Medulla oblongata (tissue), 1 donor: Measurements from ENCODE around the gene SIRPB2.

Experiments used
- DNase-seq: peaks from one replicate; pipeline ENCODE4 v3.0.0-alpha.2; 2015; ENCODE audit errors: extremely low spot score

SIRPB2 gene

DNA sequence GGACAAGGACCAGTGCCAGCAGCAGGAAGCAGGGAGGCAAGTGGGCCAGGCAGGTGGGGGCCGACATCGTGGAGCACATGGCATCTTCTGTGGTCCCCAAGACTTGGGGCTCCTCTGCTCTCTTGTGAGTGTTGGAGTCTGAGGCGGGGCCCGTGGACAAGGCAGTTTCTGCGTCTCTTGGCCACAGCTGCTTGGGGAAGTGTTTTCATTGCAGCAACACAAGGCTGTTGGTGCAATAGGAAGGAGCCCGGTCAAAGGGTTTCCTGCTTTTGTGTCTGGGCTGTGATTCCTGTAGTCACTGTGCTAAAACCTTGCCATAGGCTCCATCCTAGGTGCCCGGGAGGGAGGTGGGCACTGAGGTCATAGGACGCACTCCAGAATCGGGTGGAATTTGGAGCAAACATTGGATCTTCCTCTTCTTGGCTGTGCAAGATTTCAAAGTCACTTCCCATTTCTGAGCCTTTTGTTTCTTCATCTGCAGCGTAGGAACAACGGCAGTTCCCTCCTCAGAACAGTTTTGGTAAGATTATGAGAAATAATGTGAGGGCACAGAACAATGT is at the start of gene SIRPB2:
SIRPB2 (minus strand) TSS at position 140 of the 560 bp plus-strand sequence; CDS start at position 79, 61 bp downstream.
- peak; percentile 57 for DNase-seq

DNA sequence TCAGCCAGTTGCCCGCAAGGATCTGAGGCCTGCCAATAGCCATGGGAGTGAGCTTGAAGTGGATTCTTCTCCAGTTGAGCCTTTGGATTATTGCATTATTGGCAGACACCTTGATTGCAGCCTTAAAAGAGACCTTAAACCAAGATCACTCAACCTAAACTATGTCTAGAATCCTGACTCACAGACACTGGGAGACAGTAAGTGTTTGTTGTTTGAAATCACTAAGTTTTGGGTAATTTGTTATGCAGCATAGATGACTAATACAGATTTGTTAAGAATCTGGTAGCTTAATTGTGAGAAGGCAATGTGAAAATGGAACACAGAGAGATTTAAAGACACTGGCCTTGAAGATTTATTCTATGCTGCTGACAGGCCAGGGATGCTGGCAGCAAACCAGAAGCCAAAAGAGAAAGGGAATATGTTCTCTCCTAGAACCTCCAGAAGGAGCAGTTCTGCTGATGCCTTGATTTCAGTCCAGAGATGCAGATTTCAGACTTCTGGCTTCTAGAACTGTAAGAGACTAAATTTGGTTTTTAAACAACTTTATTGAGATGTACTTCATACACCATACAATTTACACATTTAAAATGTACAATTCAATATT is 48.7 kb upstream of the SIRPB2 start:
- DNase-seq: no peak

DNA sequence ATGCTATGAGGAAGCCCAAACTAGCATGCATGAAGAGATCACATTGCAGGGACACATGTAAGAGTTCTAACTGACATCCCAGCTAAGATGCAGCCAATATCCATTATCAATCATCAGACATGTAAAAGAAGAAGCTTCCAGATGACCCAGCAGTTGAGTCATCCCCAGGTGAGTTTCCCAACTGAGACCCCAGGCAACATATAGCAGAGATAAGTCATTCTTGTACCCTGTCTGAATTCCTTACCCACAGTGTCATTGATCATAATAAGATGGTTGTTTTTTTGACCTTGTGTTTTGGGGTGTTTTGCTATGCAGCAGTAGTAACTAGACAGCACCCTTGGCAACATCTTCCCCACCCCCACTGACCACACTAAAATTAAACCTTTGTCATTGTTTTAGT is 47.4 kb upstream of the SIRPB2 start:
- DNase-seq: no peak

DNA sequence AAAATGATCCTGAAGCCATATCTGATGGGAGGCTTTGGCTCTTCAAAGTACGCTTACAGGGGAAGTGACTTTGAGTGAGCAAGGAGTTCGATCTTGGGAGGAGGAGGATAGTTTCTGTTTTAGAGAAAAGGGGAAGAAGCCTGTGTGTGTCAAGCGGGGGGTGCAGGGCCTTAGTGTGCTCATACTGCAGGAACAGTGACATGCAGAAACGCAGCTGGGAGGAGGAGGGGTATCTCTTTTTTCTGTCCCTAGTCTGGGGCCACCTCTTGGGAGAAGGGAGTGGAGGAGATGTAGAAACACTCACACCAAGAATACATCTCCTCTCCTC is 46.5 kb upstream of the SIRPB2 start:
- peak; percentile 80 for DNase-seq

DNA sequence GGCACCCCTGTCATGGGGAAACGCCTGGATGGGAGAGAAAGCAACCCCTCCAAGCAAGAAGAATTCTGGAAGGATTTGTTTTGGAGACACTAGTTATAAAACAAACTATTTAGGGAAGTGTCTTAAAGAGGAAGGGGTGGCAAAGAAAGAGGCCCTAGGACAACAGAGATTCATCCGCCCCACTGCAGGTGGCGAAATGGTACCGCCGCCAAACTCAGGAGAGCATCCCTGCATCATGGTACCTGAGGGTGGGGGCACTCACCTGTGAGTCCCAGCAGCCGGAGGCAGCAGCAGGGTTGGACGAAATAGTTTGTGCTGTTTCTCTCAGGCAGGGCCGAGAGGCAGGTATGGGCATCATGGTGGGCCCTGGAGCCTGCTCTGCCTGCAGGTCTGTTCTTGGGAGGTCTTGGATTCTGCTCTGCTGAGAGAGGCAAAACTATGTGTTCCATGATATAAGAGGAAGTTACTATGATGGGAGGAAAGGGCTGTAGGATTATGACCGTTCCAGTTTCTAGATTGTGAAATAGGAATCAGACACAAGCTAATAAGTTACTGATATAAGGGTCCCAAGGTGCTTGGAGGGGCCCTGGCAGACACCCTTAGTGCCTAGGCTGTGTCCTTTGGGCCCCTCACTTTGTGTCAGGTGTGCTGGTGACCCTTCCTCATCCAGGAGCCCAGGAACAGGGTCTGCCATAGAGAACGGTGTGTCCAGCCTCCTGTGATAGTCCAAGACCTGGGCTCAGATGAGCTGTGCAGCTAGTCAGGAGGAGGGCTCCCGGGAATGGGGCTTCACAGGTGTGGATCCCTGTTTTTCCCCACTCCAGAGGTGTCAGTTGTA is 45.9 kb upstream of the SIRPB2 start:
- DNase-seq: no peak

DNA sequence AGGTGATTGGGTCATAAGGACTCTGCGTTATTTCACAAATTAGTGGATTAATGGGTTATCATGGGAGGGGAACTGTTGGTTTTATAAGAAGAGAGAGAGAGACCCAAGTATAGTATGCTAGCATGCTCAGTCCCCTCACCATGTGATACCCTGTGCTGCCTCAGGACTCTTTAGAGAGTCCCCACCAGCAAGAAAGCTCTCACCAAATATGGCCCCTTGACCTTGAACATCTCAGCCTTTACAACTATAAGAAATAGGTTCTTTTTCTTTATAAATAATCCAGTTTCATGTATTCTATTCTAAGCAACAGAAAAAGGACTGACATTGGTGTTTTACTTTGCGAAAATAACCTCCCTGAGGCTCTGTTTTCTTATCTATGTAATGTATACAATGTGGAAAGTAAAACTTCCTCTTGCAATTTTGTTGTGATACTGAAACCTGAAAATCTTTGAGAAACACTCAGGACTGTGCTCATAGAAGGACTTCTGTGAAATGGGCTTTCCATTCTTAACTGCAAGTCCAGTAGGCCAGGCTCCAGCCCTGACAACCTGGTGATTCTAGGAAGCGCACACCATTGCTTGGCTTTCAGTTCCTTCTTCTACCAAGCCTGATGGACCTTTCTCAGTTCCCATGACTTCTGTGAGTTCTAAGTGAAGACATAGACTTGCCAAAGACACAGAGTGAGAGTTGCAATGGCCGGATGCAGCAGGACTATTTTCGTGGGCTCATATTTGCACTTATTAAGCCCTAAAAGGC is 44.4 kb upstream of the SIRPB2 start:
- DNase-seq: peak; percentile 79

DNA sequence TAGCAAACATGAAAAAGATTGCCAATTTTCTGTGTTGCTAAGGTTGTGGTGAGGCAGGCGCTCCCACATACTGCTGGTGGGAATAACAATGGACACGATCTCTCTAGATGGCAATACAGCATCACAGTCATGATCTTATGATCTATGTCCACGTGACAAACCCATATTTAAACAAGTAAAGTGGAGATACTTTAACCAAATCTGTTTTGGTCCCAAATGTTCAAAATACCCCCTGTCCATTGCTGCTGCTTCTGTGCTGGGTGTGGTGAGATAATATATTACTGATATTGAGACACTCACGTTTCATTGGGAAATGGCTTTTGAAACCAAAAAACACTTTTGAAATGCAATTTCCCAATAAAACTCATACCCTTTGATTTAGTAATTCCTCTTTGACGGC is 43.3 kb upstream of the SIRPB2 start:
- no peak for DNase-seq

DNA sequence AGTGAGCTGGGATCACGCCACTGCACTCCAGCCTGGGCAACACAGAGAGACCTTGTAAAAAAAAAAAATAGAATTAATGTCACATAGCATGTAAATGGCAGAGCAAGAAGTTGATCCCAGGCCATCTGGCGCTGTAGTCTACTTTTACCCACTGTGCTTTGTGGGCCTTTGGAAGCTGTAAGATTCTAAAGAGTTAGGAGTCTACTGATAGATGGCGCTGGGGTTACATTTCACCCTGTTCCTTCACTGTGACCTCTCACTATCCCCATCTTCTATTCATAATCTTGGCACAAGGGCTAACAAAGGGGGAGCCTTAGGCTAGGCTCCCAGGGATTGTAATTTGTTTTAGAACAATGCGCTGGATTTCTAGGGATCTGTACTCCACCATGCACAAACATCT is 41.8 kb upstream of the SIRPB2 start:
- DNase-seq: peak; percentile 41

DNA sequence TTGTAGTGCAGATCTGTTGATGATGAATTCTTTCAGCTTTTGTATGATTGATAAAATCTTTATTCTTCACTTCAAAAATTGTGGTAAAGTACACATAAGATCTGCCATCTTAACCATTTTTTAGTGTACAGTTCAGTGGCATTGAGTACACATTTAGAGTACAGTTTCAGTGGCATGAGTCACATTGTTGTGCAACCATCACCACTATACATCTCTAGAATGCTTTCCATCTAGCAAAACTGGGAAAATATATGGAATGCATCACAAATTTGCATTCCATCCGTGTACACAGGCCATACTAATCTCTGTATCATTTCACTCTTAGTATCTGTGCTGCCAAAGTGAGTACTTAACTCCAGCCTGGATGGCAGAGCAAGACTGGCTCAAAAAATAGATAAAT is 37.6 kb upstream of the SIRPB2 start:
- DNase-seq: no peak

DNA sequence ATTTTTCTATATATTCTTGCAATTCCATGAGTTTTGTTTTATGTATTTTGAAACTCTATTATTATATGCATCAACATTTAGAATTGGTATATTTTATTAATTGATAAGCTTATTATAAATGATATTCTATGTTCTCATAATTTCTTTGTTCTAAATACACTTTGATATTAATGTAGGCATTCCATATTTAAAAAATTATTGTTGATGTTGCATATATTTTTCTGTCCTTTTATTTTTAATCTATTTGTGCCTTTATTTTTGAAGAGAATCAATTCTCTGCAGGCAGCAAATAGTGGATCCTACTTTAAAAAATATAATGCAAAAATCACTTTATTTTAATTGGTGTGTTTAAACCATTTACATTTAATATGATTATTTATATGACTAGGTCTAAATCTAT is 36.7 kb upstream of the SIRPB2 start:
- no peak for DNase-seq

DNA sequence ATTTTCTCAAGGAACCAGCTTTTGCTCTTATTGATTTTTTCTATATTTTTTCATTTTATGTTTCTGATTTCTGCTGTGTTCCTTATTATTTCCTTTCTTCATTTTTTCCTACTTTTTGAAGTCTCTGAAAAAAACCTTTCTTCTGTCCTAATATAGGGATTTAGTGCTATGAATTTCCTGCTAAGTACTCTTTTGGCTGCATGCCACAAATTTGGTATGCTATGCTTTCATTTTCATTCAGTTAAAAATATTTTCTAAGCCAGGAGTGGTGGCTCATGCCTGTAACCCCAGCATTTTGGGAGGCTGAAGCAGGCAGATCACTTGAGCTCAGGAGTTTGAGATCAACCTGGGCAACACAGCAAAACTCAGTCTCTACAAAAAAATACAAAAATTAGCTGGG is 35.7 kb upstream of the SIRPB2 start:
- no peak for DNase-seq

DNA sequence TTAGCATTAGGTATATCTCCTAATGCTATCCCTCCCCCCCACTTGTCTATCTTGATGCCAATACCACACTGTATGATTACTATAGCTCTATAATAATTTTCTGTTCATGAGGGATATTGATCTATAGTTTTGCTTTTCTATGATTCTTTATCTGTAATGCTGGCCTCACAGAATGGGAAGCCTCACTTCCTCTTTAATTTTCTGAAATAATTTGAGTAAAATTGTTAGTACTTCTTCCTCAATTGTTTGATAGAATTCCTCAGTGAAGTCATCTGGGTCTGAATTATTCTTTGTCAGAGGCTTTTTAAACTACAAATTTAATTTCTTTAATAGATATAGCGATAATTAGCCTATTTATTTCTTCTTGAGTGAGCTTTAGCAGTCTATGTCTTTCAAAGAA is 35.1 kb upstream of the SIRPB2 start:
- no peak for DNase-seq

DNA sequence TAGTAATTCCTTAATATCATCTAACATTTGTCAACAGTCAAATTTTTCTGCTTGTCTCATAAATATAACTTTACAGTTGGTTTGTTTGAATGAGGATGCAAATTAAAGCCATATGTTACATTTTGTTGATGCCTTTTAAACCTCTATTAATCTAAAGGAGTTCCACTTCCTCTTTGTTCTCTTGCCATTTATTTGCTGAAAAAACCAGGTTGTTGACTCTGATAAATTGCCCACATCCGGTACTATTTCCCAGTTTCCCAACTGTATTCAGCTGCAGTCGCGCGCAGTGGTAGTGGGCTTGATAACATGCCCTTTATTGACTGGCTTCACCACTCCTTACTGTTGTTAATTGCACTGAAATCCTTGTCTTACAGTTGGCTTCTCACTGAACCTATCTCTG is 32.8 kb upstream of the SIRPB2 start:
- DNase-seq: no peak

DNA sequence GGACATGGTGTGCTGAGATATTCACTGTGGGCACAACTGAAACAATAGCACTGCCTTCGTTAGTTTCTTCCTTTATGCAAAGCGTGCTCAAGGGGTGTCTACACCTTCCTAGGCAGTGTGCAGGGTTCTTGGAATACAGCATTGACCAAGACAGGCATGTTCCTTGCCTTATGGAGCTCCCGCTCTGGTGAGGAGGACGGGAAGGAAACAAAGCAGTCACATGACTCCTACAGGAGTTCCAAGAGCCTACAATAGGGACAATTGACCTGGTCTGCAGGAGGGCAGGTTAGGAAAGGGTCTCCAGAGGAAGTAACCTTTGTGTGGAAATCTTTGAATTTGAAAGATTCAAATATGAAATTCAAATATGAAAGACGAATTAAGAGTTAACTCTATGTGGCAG is 25.8 kb upstream of the SIRPB2 start:
- DNase-seq: no peak

DNA sequence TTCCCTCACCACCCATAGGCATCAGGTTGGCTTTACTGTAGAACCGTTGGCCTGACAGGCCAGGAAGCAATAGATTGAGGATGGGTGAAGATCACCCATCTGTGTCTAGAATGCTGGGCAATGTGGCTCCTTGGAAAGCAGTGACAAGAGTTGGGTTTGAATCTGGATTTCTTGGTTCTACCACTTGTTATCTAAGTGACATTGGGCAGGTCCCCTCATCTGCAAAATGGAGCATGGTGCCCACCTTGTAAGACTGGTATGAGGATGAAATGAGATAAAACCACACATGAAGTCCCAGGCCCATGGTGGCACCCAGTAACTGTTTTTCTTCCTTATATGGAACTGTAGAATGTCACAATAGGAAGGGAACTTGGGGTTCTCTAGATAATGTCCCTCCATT is 22.6 kb upstream of the SIRPB2 start:
- DNase-seq: no peak

DNA sequence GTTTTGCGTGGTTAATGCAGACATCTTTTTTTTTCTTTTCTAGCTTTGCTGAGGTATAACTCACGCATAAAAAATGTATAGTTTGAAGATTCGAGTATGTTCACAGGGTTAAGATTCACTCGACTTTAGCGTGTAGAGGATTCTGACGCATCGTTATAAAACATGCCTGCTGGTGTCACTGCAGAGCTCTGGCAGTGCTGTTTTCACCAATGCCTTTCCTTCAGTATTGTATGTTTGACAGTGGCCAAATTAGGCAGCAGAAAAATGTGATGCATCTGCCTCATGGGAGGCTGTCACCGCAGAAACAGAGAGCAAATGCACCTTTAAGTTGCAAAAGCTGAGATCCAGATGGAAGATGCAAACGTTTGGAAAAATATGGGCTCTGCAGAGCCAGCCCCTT is 18.0 kb upstream of the SIRPB2 start:
- DNase-seq: peak; percentile 59

DNA sequence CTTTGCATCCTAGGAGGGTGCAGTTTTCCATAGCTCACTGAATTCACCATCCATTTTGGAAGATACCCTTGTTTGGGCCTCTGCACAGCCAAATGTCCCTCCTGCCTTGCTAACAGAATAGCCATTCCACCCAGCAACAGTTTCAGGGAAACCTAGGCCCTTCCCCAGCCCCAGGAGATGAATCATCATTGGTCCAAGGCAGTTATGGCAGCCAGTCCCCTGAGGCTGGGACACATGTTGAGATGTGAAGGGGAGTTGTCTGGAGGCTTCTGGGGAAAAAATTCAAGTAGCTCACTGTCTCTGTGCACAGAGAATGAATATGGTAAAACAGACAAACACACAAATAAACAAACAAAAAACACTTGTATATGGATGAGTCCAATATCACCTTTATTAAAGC is 17.4 kb upstream of the SIRPB2 start:
- DNase-seq: no peak

DNA sequence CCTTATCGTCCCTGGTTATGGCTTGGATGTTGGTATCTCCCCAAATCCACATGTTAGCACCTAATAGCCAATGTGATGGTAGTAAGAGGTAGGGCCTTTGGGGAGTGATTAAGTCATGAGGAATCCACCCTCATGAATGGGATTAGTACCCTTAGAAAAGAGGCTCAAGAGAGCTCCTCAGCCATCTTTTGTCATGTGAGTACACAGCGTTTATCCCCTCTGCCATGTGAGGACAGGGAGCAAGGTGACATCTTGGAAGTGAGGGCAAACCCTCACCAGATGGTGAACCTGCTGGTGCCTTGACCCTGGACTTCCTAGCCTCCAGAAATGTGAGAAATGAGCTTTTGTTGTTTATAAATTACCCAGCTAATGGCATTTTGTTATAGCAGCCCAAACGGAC is 16.1 kb upstream of the SIRPB2 start:
- DNase-seq: no peak

DNA sequence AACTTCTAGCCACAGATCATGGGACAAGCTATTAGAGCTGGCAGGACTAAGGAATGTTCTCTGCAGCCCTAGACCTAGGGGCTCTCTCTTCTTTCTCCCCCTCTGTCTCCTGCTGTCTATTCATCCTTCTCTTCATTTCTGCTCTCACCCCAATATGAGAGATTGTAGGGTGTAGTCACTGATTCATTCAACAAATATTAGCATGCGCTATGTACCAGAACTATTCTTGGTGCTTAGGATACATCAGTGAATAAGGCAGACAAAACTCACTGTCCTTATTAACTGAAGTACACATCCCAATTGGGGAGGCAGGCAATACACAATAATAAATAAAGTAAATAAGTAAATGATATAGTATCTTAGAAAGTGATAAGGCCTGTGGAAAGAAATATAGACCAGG is 14.7 kb upstream of the SIRPB2 start:
- DNase-seq: no peak

DNA sequence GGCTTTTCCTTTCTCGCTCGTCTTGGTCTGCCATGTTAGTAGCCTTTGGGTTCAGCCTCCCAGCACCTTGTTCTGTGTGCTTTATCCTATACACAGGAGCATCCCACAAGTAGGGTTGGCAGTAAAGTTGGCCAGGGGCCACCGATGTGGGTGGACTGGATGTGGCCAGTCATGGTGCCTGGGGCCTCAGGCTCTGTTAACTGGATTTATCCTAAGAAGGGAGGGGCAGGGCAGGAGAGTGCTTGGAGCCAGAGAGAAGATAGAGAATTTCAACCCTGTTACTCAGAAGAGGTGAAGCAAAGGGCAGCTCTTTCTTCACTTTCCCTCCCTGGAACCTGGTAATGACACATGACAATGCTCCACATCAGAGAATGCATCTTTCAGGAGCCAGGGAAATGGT is 14.1 kb upstream of the SIRPB2 start:
- no peak for DNase-seq

DNA sequence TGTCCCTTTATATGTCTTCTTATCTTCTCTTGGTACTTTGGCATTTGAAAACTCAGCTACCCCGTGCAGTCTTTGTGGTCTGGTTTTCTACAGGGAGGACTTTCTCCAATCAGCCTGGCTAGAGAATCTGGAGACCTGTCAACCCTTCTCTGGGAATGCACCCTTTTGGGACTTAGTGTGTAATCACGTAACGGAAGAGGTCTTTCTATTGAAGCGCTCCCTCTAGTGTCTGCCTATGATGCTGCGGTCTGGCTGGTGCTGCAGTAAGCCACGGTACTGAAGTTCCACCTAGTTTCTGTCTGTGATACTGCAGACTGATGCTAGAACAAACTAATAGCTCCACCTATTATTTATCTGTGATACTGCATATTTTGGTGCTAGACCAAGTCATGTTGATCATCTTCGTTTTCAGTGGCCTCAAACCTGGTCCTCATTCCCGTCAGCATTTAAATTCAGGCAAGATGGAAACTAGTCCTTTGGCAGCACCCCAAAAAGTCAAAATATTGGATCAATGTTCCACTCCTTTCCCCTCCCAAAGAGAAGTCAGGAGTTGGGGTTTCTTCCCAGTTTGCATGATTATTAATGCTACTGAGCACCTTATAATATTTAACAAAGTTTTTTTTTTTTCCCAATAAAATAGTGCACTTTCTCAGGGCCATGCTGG is 12.5 kb upstream of the SIRPB2 start:
- peak; percentile 87 for DNase-seq

DNA sequence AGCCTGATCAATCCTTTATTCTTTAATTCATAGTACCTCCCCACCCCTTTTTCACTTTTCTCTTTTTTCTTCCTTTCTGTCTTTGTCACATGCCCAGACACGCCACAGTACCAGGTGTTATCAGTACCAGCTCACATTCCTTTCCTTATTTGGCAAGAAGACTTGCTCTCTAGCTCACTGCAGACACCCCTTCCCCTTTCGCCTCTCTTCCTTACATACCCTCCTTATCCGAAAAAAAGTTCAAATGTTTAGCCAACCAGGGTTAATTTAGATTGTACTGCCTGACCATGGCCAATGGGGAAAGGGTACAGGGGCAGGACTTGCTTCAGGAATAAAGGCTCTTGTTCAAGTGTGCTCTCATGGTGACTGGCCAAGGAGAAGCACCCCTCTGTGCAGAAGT is 9.3 kb upstream of the SIRPB2 start:
- DNase-seq: no peak
